Mesenchymal stem cell (in vitro differentiated cells and primary cell): Measurements from ENCODE around the gene COBLL1.
A peak's percentile ranks its signal among the peaks of the same experiment; 100 is the strongest.

Experiments
- DNase-seq: peaks from one replicate; pipeline ENCODE4 v3.0.0-alpha.2; 2013
- H2AFZ ChIP-seq: one replicate; pipeline ENCODE4 v1.6.1; 2013; ENCODE audit warnings: low read depth, mild to moderate bottlenecking, control low read depth, inconsistent platforms, low read length, moderate library complexity
- H2AK5ac ChIP-seq: 2 replicates; pipeline ENCODE4 v1.6.1; 2013; ENCODE audit warnings: low read length, moderate library complexity, mild to moderate bottlenecking, inconsistent platforms; ENCODE audit not compliant: severe bottlenecking
- H2BK120ac ChIP-seq: one replicate; pipeline ENCODE4 v1.6.1; 2013; ENCODE audit warnings: low read depth, mild to moderate bottlenecking, inconsistent platforms, low read length, moderate library complexity
- H2BK12ac ChIP-seq, 2 experiments: one replicate each; pipeline ENCODE4 v1.6.1; 2013; ENCODE audit warnings: inconsistent platforms in 2 of 2, low read length in 2 of 2, mild to moderate bottlenecking in 2 of 2, moderate library complexity in 2 of 2, control low read depth in 1 of 2
- H2BK15ac ChIP-seq: one replicate; pipeline ENCODE4 v1.6.1; 2013; ENCODE audit warnings: mild to moderate bottlenecking, low read depth, inconsistent platforms; ENCODE audit not compliant: poor library complexity, severe bottlenecking
- H2BK5ac ChIP-seq: 2 replicates; pipeline ENCODE4 v1.6.1; 2013; ENCODE audit warnings: low read depth, mild to moderate bottlenecking, low read length, control low read depth, inconsistent platforms; ENCODE audit not compliant: poor library complexity, severe bottlenecking
- H3K14ac ChIP-seq, 2 experiments: one replicate each; pipeline ENCODE4 v1.6.1; 2013; ENCODE audit warnings: inconsistent platforms in 2 of 2, low read length in 2 of 2, control low read depth in 1 of 2, mild to moderate bottlenecking in 1 of 2, moderate library complexity in 1 of 2
- H3K18ac ChIP-seq, 2 experiments: one replicate each; pipeline ENCODE4 v1.6.1; 2013; ENCODE audit warnings: inconsistent platforms in 2 of 2, low read length in 2 of 2, control low read depth in 1 of 2, low read depth in 1 of 2, mild to moderate bottlenecking in 1 of 2
- H3K23ac ChIP-seq, 2 experiments: one replicate each; pipeline ENCODE4 v1.6.1; 2013; ENCODE audit warnings: inconsistent platforms in 2 of 2, low read length in 2 of 2, mild to moderate bottlenecking in 2 of 2, moderate library complexity in 2 of 2, control low read depth in 1 of 2
- H3K27ac ChIP-seq: 2 replicates; pipeline ENCODE4 v1.5.1; 2013; ENCODE audit warnings: mild to moderate bottlenecking, moderate library complexity, low read length, control low read depth, inconsistent platforms; ENCODE audit not compliant: poor library complexity, severe bottlenecking
- H3K27me3 ChIP-seq, 2 experiments: 2 replicates each; pipeline versions ENCODE4 v1.6.1 to v1.7.0; 2013; ENCODE audit warnings: low read length in 2 of 2, mild to moderate bottlenecking in 2 of 2, moderate library complexity in 2 of 2, control low read depth in 1 of 2, inconsistent platforms in 1 of 2; ENCODE audit not compliant: control insufficient read depth in 1 of 2, insufficient read depth in 1 of 2
- H3K36me3 ChIP-seq, 2 experiments: 2 replicates each; pipeline versions ENCODE4 v1.6.1 to v1.7.0; 2013; ENCODE audit warnings: low read length in 2 of 2, control low read depth in 1 of 2, inconsistent platforms in 1 of 2, low read depth in 1 of 2, mild to moderate bottlenecking in 1 of 2; ENCODE audit not compliant: insufficient read depth in 2 of 2, control insufficient read depth in 1 of 2
- H3K4ac ChIP-seq, 2 experiments: one replicate each; pipeline ENCODE4 v1.6.1; 2013; ENCODE audit warnings: inconsistent platforms in 2 of 2, low read length in 2 of 2, mild to moderate bottlenecking in 2 of 2, moderate library complexity in 2 of 2, control low read depth in 1 of 2, low read depth in 1 of 2
- H3K4me1 ChIP-seq: 2 replicates; pipeline ENCODE4 v1.6.1; 2013; ENCODE audit warnings: low read depth, low read length, control low read depth; ENCODE audit not compliant: control insufficient read depth, insufficient read depth
- H3K4me2 ChIP-seq: 2 replicates; pipeline ENCODE4 v1.6.1; 2013; ENCODE audit warnings: low read length, mild to moderate bottlenecking, inconsistent platforms; ENCODE audit not compliant: poor library complexity, severe bottlenecking
- H3K4me3 ChIP-seq, 2 experiments: 2 replicates each; pipeline versions ENCODE4 v1.5.1 to v1.7.0; 2013; ENCODE audit warnings: low read length in 2 of 2, mild to moderate bottlenecking in 2 of 2, control low read depth in 1 of 2, low read depth in 1 of 2; ENCODE audit not compliant: insufficient read depth in 1 of 2
- H3K79me1 ChIP-seq: replicated peaks from 2 replicates; pipeline ENCODE4 v1.6.1; 2013; ENCODE audit warnings: mild to moderate bottlenecking, control low read depth, low read length, inconsistent platforms; ENCODE audit not compliant: poor library complexity, severe bottlenecking
- H3K9ac ChIP-seq: 2 replicates; pipeline ENCODE4 v1.7.0; 2013; ENCODE audit warnings: mild to moderate bottlenecking, low read length, moderate library complexity
- H3K9me3 ChIP-seq: 2 replicates; pipeline ENCODE4 v1.7.0; 2013; ENCODE audit warnings: mild to moderate bottlenecking, low read length; ENCODE audit not compliant: control insufficient read depth
- H4K8ac ChIP-seq: one replicate; pipeline ENCODE4 v1.6.1; 2013; ENCODE audit warnings: inconsistent platforms, mild to moderate bottlenecking, low read length, moderate library complexity
- H4K91ac ChIP-seq: one replicate; pipeline ENCODE4 v1.6.1; 2013; ENCODE audit warnings: mild to moderate bottlenecking, low read length, inconsistent platforms
- WGBS: methylation state at CpG from one replicate; pipeline ENCODE4 v1.1.7; 2013; ENCODE audit warnings: mixed read lengths; 5-methylcytosine and 5-hydroxymethylcytosine counted together

The COBLL1 gene

DNA sequence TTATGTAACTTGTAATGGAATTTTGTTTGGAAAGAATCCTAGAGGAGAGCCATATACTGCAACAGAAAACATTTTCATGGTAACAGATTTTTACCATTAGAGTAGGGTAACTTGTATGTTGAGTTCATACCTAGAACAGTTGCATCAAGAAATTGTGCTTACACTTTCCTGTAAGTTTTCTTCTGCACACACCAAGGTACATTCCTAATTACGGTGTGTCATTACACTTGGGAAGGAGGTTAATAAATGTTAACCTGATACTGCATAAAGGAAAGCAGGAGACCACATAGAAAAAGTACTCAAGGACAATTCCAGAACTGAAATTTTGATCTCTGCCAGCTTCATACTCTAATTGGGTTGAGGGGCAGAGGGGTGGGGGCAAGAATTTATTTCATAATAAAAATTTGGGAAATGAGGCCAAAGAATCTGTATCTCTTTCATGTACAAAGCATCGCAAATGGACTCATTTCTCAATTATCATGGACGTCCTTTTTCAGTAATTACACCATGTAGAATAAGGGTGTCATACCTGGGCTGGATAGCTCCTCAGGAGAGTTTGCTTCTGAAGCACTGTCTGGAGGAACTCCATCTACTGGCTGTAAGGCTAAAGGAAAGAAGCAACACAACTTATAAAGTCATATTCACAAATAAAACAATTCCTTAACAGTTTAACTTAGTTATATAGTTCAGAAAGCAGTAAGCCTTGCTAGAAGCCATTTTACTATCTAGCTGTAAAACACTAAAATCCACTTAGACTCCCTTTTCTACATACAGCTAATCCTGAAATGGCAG, 137.5 kb downstream of the COBLL1 start:
- no peak for DNase-seq
- Histone ChIP-seq H3K4me1 (peaks cover 4% of the 10 kb centered on the region), H2BK15ac (no peak overlapping the region), H3K14ac (no peak overlapping the region), H3K9me3 (no peaks in the 10 kb centered on the region), H3K27me3 (no peaks in the 10 kb centered on the region), H3K79me1 (peaks cover 11% of the 10 kb centered on the region), H3K23ac (no peak overlapping the region), H2BK5ac (no peak overlapping the region), H3K4me3 (no peak overlapping the region), H3K36me3 (peaks cover 0 to 12% of the 10 kb centered on the region in 2 experiments), H2BK12ac (no peak overlapping the region), H3K27ac (no peak overlapping the region), H3K9ac (no peak overlapping the region), H3K4ac (no peak overlapping the region), H3K18ac (no peak overlapping the region), H2AFZ (no peak overlapping the region), H3K4me2 (no peak overlapping the region), H4K8ac (no peak overlapping the region), H2BK120ac (no peak overlapping the region), H2AK5ac (no peak overlapping the region), H4K91ac (no peak overlapping the region)
- 100% methylated on average over 2 of the region's 3 CpGs for WGBS

DNA sequence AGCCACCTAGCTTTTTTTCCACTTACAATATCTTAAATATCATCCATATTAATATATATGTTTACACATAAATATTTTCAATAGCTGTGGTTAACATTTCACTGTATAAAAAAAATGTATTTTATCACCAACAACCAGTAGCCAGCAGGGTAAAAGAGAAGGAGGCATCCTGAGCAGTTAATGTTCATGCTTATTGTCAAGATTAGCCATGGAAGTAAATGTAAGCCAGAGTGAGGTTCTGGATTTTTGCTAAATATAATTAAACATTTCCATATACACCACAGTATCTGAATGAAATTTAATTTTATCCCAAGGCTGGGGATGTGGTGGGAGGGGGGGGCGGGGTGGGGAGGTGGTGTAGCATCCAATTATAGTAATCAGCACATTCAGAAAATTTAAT, 140.1 kb downstream of the COBLL1 start:
- Histone ChIP-seq H2BK12ac (no peak overlapping the region), H3K27me3 (no peaks in the 10 kb centered on the region), H3K4me3 (no peak overlapping the region), H3K4ac (no peak overlapping the region), H2AK5ac (no peak overlapping the region), H3K23ac (no peak overlapping the region), H3K18ac (no peak overlapping the region), H3K27ac (no peak overlapping the region), H3K4me1 (peaks cover 3% of the 10 kb centered on the region), H4K91ac (no peak overlapping the region), H3K9ac (no peak overlapping the region), H2BK120ac (no peak overlapping the region), H4K8ac (no peak overlapping the region), H3K9me3 (no peaks in the 10 kb centered on the region), H2BK15ac (no peak overlapping the region), H3K36me3 (peaks cover 0 to 8% of the 10 kb centered on the region in 2 experiments), H3K79me1 (peaks cover 9% of the 10 kb centered on the region), H2BK5ac (no peak overlapping the region), H3K4me2 (no peak overlapping the region), H2AFZ (no peak overlapping the region), H3K14ac (no peak overlapping the region)
- WGBS = no CpG with 5 or more reads among the region's 1 CpG
- DNase-seq = no peak

DNA sequence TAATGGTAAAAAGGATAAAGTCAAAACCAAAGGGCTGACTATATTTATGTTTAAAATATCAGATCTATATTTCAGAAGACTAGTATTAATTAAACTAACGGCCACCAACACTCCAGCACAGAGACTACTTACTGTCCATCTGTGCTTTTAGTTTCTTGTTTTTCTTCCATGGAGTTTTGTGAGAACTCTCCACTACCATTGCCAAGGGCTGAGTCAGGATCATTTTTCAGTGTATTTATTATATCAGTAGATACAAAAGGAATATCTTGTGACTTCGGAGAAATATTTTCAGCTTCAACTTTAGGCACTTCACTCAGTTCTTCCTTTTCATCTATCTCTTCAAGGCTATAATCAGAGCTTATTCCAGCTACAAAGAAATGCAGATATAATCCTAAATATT, 141.2 kb downstream of the COBLL1 start:
- H2AK5ac ChIP-seq = no peak overlapping the region
- no peak overlapping the region for H3K18ac ChIP-seq
- no peak overlapping the region for H4K8ac ChIP-seq
- H2AFZ ChIP-seq = no peak overlapping the region
- no peak overlapping the region for H2BK5ac ChIP-seq
- no peak overlapping the region for H4K91ac ChIP-seq
- no peaks in the 10 kb centered on the region for H3K9me3 ChIP-seq
- H3K4me2 ChIP-seq = no peak overlapping the region
- H3K4ac ChIP-seq = no peak overlapping the region
- H3K27ac ChIP-seq = no peak overlapping the region
- peaks cover 2% of the 10 kb centered on the region for H3K4me1 ChIP-seq
- H2BK120ac ChIP-seq = no peak overlapping the region
- no peaks in the 10 kb centered on the region for H3K27me3 ChIP-seq
- DNase-seq = no peak
- H3K79me1 ChIP-seq = peaks cover 5% of the 10 kb centered on the region
- peaks cover under 1 to 4% of the 10 kb centered on the region in 2 experiments for H3K36me3 ChIP-seq
- H3K23ac ChIP-seq = no peak overlapping the region
- H3K9ac ChIP-seq = peak overlapping the region; percentile 70
- no peak overlapping the region for H3K4me3 ChIP-seq
- no peak overlapping the region for H3K14ac ChIP-seq
- H2BK12ac ChIP-seq = no peak overlapping the region
- 100% methylated on average over 1 of the region's 2 CpGs for WGBS
- no peak overlapping the region for H2BK15ac ChIP-seq

DNA sequence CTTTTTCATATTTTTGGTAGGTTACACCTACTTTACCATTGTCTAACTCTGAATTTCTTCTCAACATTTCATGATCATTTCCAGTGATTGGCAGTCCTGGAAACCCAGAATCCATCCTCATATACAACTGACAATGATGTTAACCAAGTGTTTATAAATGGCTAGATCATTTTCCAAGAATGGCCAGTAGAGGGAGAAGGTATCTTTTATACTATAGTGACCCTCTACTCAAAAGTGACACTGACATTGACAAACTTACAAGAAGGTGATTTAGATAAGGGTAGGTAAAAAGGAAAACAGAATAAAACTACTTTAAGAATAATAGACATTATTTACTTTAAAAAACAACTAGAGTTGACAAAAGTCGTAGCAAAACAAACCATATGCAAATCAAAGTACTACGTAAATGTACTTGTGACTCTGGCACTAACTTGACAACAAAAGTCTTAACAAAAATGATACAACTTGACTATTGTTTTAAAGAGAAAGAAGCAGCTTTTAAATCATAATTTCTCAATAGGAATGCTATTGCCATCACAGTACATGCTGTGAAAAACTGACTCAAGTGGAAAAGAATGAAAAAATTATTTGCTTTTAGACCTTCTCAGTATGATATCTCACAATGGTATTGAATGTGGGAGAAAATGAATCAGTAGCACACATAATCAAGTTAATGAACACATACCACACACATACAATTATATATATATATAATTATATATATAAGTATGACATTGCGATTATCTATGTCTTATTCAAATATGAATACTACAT, 143.7 kb downstream of the COBLL1 start:
- H3K23ac ChIP-seq = no peak overlapping the region
- H3K9ac ChIP-seq = no peak overlapping the region
- no peak overlapping the region for H2BK5ac ChIP-seq
- no peak overlapping the region for H3K4me3 ChIP-seq
- H2BK12ac ChIP-seq = no peak overlapping the region
- no peak overlapping the region for H2AK5ac ChIP-seq
- H4K8ac ChIP-seq = no peak overlapping the region
- 38% methylated on average over 2 of the region's 3 CpGs for WGBS
- H4K91ac ChIP-seq = no peak overlapping the region
- peaks cover 2% of the 10 kb centered on the region for H3K4me1 ChIP-seq
- no peak overlapping the region for H3K18ac ChIP-seq
- no peak overlapping the region for H3K4me2 ChIP-seq
- DNase-seq = peak; percentile 35
- H3K36me3 ChIP-seq = peaks cover 6 to 9% of the 10 kb centered on the region in 2 experiments
- H3K27ac ChIP-seq = no peak overlapping the region
- H2BK120ac ChIP-seq = no peak overlapping the region
- no peak overlapping the region for H3K4ac ChIP-seq
- H3K27me3 ChIP-seq = no peaks in the 10 kb centered on the region
- H3K14ac ChIP-seq = no peak overlapping the region
- no peak overlapping the region for H2AFZ ChIP-seq
- no peak overlapping the region for H2BK15ac ChIP-seq
- H3K79me1 ChIP-seq = peaks cover 6% of the 10 kb centered on the region
- H3K9me3 ChIP-seq = no peaks in the 10 kb centered on the region
